Kidney capillary endothelial cell (primary cell): ENCODE data around the gene CCDC174.
"Not testable (repeated sequence)": the region's sequence is repeated elsewhere in the genome, so short reads cannot be mapped to it uniquely, and the experiment has no call there.

Source experiments
- DNase-seq: peaks from one replicate; pipeline ENCODE4 v3.0.0-alpha.2; 2018; ENCODE audit warnings: low spot score

The CCDC174 gene

GRCh38 chr3:14651440-14652251, at the start of gene CCDC174:
TSS of gene CCDC174 (plus strand) at chr3:14651762. CDS start at chr3:14651837, 75 bp downstream.
- peak; percentile 99 for DNase-seq

DNA sequence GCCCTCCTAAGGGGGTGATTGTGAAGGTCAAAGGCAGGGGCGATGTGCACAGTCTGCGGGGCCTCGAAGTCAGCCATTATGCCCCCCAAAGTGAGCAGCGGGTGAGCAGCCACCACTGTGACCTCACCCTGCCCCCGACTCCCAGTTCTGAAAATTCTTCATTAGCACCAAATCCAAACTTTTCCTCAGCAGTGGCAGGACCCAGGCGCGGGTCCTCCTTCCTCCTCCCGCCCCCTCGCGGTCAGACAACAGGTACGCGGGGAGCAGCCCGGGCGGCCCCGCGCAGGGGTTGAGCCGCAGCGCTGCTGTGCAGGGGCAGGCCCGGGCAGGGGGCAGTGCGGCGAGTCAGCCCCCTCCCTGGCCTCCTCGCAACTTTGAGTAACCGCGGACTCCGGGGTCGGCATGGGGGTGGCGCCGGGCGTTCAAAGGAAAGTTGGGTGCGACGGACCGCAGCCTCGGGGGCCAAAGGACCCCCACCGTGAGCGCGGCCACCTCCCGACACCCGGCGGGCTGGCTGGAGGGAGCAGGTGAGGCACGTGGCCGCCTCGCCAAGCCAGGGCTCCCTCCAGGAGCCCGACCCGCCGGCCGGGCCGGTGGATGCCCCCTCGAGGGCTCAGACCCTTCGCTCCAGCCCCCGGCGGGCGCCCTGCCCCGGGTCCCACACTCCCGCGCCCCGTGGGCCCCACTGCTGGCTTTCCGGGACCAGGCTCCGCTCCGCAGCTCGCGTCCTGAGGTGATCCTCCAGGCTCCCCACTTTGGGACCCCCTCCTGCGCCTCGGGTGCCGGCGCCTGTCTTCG, 49.4 kb upstream of the CCDC174 start:
- DNase-seq: no peak

DNA sequence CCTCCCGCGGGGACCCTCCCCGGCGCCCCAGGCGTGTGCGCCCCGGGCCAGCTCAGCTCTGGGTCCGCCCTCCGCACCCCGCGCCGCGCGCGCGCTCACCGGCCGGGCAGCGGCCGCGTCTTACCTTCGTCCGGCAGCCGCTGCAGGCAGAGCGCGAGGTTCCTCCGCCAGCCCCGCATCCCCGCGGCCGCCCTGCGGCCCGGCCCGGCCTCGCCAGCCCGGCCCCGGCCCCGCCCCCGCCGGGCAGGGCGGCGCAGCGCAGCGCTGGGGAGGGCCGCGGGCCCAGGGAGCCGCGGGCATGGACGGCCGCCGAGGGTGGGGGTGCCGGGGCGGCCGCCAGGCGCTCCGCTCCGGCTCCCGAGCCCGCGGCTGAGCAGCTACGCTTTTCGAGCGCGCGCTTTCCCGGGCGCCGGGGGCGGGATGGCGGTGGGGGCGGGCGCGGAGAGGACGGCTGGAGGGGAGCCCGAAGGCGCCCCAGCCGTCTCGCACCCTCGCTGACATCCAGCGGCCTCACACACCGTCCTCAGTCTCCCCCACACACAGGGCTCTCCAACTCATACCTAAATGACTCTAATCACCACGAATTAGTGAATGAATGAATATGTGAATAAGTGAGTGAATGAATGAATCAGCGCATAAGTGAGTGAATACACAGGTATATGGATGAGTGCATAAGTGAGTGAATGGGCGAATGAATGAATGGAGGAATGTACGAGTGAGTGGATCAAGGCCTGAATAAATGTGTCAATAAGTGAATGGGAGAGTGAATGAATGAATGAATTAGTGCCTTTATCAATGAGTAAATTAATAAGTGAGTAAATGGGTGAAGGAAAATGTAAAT, 48.5 kb upstream of the CCDC174 start:
- DNase-seq: no peak

- DNase-seq: peak; percentile 83
Observed at GRCh38 chr3:14605067-14605466, 46.5 kb upstream of the CCDC174 start.

GRCh38 chr3:14605744-14606143, 45.8 kb upstream of the CCDC174 start:
- no peak for DNase-seq

- DNase-seq: peak; percentile 53
Observed at GRCh38 chr3:14606669-14607339, 44.8 kb upstream of the CCDC174 start.

DNA sequence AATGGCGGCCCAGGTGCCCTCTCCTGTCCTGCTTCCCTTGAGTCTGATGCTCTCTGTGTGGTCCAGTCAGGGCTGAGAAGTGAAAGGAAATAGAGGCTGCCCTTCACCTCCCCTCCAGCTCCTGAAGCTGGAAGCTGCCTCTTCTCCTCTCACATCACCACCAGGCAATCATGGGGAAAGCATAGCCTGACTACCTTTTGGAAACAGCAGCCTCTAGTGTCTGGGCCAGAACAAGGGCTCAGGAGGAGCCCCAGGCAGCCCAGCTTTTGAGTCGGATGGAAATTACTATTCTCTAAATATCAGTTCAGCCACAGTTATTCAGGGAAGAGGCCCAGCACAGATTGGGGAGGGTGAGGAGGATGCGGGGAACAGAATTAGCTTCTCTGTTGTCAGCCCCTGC, 43.3 kb upstream of the CCDC174 start:
- DNase-seq: no peak

GRCh38 chr3:14609058-14609457, 42.5 kb upstream of the CCDC174 start:
- DNase-seq: not testable (repeated sequence)

GRCh38 chr3:14609506-14609905, 42.1 kb upstream of the CCDC174 start:
- no peak for DNase-seq

DNA sequence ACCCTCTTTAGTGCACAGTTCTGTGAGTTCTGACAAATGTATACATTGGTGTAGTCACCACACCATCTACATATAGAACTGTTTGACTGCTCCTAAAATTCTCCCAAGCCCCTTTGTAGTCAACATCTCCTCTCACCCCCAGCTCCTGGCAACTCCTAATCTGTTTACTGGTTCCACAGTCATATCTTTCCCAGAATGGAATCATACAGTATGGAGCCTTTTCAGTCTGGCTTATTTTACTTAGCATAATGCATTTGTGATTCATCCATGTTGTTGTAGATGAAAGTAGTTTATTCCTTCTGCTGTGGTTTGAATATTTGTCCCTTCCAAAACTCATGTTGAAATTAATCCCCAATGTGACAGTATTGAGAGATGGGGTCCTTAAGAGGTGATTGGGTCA, 41.6 kb upstream of the CCDC174 start:
- DNase-seq: no peak

- DNase-seq: no peak
Observed at GRCh38 chr3:14614189-14614588, 37.4 kb upstream of the CCDC174 start.

GRCh38 chr3:14614862-14615261, 36.7 kb upstream of the CCDC174 start:
- DNase-seq: no peak

GRCh38 chr3:14616606-14617507, 34.7 kb upstream of the CCDC174 start:
- no peak for DNase-seq

DNA sequence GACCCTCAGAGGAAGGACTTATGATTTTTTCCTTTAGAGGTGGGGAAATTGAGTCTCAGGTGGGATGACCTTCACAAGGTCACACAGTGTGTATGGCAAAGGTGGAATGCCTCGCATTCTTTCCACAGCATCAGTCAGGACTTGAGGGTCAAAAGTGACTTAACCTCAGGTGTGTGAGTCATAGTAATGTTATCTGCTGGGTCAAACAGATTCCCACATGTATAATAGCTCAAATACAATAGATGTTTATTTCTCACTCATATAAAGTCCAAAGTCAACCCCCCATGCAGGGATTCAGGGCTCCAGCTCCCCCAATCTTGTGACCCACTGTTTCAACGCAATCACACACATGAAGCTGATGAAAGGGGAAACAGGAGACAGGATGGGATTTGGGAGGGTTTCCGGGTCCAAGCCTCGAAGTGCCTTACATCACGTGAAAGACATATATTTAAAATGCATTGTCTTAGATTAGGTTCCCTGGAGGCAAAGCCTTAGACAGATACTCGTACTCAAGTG, 34.0 kb upstream of the CCDC174 start:
- no peak for DNase-seq

DNA sequence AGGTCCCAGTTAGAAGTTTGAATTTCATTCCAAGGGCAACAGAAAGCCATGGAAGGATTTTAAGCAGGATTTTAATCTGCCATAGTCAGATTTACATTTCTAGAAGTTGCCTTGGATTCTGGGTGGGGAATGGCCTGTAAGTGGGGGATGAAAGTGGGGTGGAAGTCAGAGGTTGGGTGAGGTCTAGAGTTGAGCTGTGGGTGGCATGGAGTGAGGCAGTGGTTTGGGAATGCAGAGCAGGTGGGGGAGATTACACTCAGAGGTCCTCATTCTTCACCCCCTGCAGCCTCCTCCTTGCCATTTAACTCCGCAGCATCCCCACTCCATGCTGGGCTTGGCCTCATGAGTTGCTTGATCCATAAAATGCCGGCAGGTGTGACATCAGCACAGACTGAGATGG, 32.0 kb upstream of the CCDC174 start:
- no peak for DNase-seq

DNA sequence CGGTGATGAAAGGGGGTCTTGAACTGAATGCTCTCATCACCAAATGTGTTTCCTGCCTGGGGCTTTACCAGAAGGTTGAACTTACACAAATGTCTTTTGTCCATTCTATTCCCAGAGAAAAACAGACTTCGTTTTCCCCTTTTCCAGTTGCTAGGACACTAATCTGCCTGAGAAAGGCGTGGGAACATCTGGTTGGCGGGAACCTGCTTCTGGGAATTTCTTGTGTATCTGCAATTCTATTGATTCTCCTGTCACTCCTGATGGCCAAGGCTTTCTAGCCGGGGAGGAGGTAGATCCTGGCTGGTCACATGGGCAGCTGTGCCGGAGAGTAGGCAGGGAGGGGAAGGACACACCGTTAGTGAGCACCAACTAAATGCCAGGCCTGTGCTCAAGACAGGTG, 31.1 kb upstream of the CCDC174 start:
- DNase-seq: no peak

DNA sequence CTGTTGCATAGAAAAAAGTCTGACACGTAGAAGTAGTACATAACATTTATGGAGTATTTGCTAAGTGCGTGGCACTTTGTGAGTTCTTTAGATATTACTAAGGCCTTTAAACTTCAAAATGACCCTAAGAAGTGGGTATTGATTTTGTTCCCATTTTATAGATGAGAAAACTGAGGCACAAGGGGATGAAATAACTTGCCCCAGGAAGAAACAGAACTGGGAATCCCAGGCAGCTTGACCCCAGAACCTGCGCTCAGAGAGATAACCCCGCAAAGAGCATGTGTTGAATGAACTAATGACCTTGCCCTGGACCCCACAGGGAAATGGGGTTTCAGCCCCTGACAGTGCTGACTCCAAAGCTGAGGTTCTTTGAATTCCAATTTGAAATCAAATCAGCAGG, 30.5 kb upstream of the CCDC174 start:
- no peak for DNase-seq

- no peak for DNase-seq
Observed at GRCh38 chr3:14622368-14622767, 29.2 kb upstream of the CCDC174 start.

DNA sequence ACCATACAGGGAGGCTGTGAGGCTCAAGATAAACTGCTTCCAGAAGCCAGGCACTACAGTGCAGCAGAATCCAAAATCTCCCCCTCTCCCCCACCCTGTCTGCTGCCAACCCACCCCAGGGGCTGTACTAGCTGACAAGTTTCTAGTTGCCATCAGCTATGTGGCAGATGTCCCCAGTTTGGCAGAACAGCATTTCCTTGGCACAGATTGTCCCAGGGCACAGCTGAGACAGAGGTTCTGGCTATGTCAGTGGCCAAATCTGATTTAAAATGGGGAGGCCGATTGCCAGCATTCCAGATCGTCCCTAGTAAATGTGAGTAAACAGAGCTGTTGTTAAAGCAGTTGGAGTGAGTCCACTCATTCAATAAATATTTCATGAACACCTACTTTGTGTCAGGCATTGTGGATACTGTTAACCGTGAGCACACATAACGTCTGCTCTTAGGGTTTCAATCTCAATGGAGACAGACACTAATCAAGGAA, 28.0 kb upstream of the CCDC174 start:
- DNase-seq: no peak

GRCh38 chr3:14624498-14624897, 27.1 kb upstream of the CCDC174 start:
- no peak for DNase-seq
